NCI-H460 (cell line): ENCODE measurements around the gene UBE2QL1. TPM values are rescaled to one million over a fixed set of nuclear protein-coding genes. Genes with fewer than 3 reads are reported as not detected.
"Not testable (repeated sequence)": the region's sequence is repeated elsewhere in the genome, so short reads cannot be mapped to it uniquely, and the experiment has no call there.

Experiments used
- DNase-seq: peaks from one replicate; pipeline ENCODE4 v3.0.0-alpha.2; 2016; ENCODE audit warnings: low read depth; ENCODE audit errors: extremely low read depth
- total RNA-seq: library from RNA; depleted of rRNA; stranded (reverse); fragments of >200 nt; shearing (Covaris generic); gene quantifications from 2 replicates; pipeline ENCODE4 v1.2.3, GENCODE V29; 2014

UBE2QL1 gene
- total RNA-seq, 1 experiment from 2014 or later = 0.20 TPM

DNA sequence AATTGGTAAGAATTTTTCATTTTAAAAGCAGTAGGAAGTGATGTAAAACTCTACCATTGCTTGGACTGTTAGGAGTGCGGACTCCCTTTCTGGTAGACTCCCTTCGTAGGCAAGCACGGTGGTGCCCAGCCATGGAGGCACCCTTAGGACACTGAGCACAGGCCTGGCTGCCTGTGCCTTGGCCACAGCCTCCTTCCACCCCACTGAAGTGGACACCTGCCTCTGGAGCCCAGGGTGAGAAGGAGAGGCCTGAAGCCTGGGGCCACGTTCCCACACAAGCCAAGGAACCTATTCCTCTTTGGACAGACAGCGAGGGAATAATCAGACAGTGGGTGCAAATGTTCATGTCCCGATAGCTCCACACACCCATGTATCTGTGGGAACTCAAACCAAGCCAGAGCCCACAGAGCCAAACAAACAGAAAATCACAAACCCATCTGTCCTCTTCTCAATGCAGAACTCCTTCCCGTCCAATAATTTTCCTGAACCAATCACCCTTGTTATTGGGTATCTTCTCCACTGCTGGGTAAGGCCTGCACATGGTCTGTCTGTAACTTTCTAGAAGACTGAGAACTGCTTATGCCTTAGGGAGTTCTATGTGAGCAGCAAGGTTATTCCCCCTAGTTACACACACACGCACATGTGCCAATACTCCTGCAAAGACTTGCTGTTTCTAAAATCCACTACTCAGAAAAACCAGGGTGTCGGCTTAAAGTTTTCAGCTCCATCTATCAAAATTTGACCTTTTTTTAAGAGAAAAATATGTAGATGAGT is 45.2 kb downstream of the UBE2QL1 start:
- no peak for DNase-seq

DNA sequence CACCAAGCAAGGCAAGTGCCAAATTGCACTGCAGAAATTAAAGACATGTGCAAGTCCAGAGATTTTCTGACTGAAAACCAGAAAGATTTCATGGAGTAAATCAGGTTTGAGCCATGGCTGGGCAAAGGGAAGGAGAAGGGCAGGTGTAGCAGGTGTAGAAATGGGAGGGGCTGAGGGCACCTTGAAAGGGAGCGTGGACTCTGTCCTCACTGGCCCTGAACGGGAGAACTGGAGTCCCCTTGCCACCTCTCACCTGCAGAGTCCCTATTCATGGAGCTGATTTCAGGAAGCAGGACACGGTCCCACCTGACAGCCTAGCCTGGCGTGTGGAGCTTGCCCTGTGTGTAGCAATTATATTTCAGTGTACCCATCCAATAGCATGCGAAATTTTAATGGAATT is 46.3 kb downstream of the UBE2QL1 start:
- DNase-seq = no peak

GRCh38 chr5:6495433-6496206 is 47.0 kb downstream of the UBE2QL1 start:
- DNase-seq = no peak

DNA sequence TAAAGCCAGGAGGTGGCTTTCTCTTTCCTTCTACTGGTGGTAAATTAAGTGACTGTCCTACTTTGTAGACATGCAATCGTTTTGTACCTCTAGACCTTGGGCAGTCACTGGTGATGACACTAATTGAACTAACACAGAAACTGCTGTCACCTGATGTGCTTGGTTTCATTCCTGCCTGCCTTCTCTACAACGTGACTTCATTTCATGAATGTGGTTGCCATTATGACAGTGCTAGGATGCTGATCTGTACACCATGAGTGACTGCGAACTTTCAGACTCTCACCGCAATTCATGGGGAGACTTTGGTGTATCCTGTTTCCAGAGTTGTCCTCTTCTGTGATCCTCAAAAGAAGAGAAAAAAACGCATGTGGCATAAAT is 47.5 kb downstream of the UBE2QL1 start:
- no peak for DNase-seq

DNA sequence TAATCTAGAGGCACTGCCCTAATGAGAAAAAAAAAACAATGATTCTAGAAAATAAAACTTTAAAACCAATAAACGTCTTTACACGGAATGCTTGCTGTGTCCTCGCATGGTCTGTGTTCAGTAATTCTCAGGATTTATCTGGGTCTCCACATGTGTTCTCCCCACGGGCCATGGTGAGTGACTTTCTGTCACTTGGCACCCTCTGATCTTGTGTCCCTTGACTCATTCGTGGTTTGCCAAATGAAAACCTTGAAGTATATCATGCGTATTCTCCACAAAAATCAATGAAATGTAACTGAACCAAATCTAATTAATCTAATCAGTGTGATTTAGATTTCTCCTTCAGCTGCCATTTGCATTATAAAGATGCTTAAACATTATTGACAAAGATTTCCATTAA is 48.0 kb downstream of the UBE2QL1 start:
- no peak for DNase-seq

GRCh38 chr5:6497262-6497661 is 48.6 kb downstream of the UBE2QL1 start:
- no peak for DNase-seq

GRCh38 chr5:6498968-6499367 is 50.3 kb downstream of the UBE2QL1 start:
- DNase-seq = no peak

DNA sequence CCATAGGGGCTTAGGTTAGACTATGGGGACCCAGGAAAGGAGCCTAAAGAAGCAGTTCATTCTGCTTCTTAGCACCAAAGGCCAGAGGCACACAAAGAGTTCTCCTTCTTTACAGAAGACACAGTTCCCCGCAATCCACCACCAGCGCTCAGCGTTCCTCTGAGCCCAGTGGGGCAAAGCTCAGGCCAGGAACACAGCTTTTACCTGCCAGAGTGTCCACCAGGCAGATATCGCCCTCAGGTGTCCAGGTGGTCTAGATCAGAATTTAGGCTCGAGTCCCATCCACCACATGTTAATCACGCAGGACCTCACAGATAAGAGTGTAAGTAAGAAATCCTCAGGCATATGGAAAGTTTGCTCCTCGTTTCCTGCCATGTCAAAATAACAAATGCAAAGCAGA is 53.0 kb downstream of the UBE2QL1 start:
- no peak for DNase-seq

- no peak for DNase-seq
These were observed 53.8 kb downstream of the UBE2QL1 start for GRCh38 chr5:6502421-6502820.

DNA sequence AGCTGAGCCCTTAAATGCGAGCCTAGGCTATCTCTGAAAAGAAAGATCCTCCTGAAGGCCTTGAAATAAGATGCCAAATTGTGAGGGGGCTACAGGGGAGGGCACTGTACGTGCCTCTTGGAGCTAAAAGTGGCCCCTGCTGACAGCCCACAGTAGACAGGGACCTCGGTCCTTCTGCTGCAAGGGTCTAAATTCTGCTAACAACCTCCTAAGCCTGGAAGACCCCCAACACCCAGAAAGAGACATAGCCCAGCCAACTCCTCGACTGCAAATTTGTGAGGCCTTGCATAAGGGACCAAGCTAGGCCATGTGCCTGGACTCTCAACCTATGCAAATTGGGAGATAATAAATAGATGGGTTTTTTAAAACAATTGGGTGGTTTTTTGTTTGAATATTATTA is 54.7 kb downstream of the UBE2QL1 start:
- DNase-seq = no peak

GRCh38 chr5:6504677-6505415 is 56.2 kb downstream of the UBE2QL1 start:
- no peak for DNase-seq

DNA sequence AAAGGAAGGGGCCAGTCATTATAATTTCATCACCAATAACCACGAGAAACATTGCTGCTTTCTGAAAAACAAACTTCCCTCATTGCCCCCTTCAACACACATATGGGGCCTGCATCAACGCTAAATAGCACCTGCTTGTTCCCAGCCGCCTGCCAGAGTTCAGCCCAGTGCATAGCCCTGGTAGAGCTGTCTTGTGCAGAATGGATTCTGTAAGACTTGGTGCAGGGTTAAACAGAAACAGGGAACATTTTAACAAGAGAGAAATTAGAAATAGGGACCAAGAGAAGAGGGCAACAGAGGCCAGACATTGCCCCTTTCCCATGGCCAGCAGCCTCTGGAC is 56.7 kb downstream of the UBE2QL1 start:
- DNase-seq = no peak

- no peak for DNase-seq
These were observed 57.3 kb downstream of the UBE2QL1 start for GRCh38 chr5:6505783-6506557.

DNA sequence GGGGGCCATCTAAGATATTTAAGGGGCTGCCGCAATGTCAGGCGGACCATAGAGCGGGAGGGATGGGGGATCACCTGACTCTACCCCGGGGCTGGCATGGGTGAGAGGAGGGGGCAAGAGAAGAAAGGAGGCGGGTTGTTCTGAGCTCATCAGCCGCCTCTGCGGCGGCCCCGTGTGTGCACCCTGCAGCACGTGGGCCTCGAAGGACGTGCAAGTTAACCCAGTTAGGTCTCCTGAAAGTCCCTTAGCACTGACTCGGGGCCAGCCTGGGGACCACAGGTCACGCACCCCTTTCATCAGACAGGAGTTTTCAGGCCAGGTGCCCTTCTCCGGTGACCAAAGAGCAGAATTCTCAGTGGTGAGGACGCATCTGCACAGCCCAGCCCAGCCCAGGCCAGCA is 58.0 kb downstream of the UBE2QL1 start:
- DNase-seq = no peak

DNA sequence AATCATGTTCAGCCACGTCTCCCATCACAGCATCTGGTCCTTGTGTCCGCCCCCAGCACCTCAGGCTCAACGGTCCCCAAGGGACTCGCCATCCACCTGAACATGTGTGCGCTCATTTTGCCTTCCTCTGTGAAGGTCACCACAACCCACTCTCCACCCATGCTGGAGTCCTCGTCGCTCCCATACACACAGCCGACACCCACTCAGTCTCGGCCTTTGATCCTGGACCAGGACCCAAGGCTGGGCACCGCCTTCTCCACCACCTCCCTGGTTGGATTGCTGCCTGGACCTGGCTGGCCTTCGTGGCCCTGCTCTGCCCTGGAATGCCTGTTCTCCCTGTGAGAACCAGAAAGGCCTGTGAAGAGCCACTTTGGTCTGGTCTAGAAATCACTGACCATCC is 60.3 kb downstream of the UBE2QL1 start:
- no peak for DNase-seq

DNA sequence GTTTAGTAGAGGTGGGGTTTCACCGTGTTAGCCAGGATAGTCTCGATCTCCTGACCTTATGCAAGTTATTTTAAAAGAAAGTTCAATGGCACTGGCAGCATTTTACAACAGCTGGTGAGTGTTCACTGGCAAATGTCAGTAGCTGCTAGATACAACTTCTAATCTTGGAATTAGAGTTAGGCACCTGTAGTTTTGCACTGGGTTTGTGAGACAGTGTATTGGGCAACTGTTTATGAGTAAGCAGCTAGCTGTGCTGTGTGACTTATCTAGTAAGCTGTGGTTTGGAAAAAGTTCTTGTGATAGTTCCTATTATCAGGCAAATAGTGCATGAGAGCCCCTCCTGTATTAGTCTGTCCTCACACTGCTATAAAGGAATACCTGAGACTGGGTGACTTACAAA is 61.5 kb downstream of the UBE2QL1 start:
- no peak for DNase-seq

DNA sequence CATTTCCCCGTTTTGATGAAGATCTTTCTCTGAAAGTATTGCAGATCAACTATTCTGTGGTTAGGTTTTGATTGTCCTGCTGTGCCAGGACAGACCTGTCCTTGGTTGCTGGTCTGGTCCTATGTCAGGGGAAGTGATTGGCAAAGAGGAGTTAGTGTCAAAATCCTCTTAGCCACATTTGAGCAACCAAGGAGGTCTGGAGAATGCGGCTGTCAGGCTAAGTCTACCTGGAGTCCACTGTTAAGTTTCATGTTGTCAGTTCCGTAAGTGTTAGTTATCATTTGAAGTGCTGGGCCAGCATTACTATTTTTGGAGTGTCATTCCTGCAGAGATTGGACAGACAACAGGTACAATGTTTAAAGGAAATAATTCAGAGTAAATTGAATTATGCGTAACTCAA is 62.3 kb downstream of the UBE2QL1 start:
- DNase-seq = no peak

GRCh38 chr5:6515812-6516211 is 67.2 kb downstream of the UBE2QL1 start:
- DNase-seq = not testable (repeated sequence)

- DNase-seq = no peak
These were observed 68.2 kb downstream of the UBE2QL1 start for GRCh38 chr5:6516823-6517222.

DNA sequence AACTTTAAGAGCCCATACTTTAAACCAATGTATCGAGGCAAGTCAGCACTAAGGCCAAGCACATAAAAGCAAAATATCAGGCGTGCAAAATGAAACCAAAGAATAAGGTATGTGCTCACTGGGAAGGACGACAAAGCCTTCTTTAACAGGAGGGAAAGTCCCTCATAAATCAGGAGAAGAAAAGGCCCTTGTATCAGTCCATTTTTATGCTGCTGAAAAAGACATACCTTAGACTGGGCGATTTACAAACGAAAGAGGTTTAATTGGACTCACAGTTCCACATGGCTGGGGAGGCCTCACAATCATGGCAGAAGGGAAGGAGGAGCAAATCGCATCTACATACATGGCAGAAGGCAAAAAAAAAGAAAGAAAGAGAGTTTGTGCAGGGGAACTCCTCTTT is 68.9 kb downstream of the UBE2QL1 start:
- no peak for DNase-seq
